Stimulated activated CD8-positive, alpha-beta memory T cell treated with anti-CD3 and anti-CD28 coated beads, Interleukin-7, amount 100 ng/mL, for 24 hours (primary cell): ENCODE data around the gene TRAF3IP1.
"Not testable (repeated sequence)": the region's sequence is repeated elsewhere in the genome, so short reads cannot be mapped to it uniquely, and the experiment has no call there.

ENCODE experiments used
- DNase-seq: peaks from one replicate; pipeline ENCODE4 v3.0.0-alpha.2; 2020; ENCODE audit warnings: low read depth

The TRAF3IP1 gene, protein sequence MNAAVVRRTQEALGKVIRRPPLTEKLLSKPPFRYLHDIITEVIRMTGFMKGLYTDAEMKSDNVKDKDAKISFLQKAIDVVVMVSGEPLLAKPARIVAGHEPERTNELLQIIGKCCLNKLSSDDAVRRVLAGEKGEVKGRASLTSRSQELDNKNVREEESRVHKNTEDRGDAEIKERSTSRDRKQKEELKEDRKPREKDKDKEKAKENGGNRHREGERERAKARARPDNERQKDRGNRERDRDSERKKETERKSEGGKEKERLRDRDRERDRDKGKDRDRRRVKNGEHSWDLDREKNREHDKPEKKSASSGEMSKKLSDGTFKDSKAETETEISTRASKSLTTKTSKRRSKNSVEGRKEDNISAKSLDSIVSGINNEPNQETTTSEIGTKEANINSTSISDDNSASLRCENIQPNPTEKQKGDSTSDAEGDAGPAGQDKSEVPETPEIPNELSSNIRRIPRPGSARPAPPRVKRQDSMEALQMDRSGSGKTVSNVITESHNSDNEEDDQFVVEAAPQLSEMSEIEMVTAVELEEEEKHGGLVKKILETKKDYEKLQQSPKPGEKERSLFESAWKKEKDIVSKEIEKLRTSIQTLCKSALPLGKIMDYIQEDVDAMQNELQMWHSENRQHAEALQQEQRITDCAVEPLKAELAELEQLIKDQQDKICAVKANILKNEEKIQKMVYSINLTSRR

DNA sequence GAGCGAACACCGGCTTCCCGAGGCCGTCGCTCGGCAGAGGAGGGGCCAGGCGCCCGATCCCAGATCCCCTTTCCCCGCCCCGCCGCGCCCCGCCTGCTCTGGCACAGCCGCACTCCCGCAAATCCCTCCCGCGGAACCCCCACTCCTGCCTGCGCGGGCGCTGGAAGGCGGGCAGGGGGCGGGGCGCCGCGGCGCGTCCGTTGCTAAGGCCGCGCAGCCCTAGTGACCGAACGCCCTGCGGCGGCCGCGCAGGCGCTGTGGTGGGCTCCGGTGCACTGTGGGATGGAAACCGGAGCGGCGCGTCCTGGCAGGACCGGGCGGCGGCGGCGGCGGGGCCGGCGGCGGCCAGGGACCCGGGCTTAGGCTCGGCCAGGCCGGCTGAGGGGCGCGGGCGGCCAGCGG lies at the start of gene TRAF3IP1:
TSS of gene TRAF3IP1 (plus strand) at position 273 of the 402 bp plus-strand sequence. CDS start 145 bp downstream, outside the sequence.
- peak; percentile 59 for DNase-seq

DNA sequence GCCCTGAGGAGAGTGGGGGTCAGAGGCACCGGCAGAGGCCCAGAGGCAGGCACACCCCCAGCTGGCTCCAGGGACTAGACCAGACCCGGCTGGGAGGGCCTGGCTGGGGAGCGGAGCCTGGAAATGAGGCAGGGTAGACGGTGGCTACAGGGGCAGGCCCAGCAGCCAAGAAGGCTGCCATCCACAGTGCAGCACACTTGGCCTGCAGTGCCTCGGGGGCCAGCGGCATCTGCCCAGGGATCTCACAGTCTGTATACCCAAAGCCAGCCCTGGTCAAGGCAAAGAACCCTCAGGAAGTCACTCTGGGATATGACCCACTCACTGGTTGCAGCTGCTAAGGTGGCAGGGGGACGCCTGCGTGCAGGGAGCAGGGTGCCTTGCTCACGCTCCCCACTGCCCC lies 49.7 kb upstream of the TRAF3IP1 start:
- no peak for DNase-seq

- no peak for DNase-seq
Observed at GRCh38 chr2:238271061-238271554, 49.2 kb upstream of the TRAF3IP1 start.

DNA sequence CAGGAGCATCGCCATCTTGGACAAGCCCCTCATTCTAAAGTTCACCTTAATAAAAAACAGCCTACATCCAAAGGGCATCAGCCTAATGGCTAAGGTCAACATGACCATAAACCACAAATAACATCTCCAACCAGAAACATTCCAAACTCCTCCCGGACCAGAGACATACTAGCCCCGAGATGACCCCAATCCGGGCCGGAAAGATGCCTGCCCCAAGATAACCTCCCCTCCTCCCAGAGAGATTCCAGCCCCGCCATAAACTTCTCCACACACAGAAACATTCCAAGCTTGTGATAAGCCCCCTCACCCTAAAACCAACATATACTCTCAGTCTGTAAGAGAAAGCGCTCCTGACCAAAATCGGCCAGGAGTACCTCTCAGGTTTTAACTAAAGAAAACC lies 48.6 kb upstream of the TRAF3IP1 start:
- not testable (repeated sequence) for DNase-seq

DNA sequence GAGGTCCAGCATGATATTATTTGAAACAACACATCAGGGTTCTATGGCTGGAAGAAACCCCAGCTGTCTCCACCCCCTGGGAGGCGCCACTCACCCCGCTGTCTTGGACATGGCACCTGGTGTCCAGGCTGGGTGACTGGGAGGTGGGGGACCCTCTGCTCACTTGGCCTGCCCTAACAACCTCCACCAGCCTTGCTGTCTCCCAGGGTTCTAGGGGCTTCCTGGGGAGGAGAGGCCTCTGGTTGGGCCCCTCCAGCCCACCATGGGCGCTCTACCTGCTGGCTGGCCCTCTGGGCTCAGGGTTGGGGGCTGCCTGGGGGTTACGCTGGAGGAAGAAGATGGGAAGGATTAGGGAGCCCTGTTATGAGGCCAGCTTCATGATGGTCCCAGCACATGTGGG lies 48.2 kb upstream of the TRAF3IP1 start:
- no peak for DNase-seq

- not testable (repeated sequence) for DNase-seq
Observed at GRCh38 chr2:238273433-238273832, 46.9 kb upstream of the TRAF3IP1 start.

DNA sequence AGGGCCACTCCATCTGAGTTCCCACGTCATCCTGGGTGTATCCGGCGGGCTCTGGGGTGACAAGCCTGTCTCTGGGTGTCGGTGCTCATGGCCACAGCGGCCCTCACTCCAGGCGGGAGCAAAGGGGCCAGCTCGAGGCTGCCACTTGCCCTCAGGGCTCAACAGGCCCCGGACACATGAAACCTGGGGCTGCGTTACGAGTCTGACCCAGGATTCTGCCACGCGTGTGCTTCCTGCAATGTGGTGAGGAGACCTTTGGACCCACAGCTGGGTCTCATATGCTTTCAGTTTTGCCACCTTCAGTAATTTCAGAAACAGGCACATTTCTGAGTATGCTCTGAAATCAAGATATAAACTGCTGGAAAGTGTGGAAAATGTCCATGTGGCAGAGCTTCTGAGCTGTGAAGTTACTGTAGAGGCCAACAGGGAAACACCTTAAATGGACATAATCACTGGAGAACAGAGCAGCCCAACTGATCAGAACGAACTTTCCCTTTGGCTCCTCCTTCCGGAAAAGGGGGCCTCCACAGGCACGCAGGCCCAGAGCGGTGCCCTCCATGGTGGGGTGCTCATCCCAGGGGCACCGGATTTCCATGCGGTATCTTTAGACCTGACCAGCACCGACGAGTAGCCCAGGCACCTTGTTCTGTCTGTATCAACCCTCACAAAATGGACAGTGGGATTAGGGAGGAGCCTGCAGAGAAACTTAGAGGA lies 46.0 kb upstream of the TRAF3IP1 start:
- no peak for DNase-seq

- DNase-seq, result no peak
Observed at GRCh38 chr2:238277695-238278094, 42.6 kb upstream of the TRAF3IP1 start.

- no peak for DNase-seq
Observed at GRCh38 chr2:238278626-238279323, 41.5 kb upstream of the TRAF3IP1 start.

- DNase-seq, result no peak
Observed at GRCh38 chr2:238279324-238279682, 41.0 kb upstream of the TRAF3IP1 start.

DNA sequence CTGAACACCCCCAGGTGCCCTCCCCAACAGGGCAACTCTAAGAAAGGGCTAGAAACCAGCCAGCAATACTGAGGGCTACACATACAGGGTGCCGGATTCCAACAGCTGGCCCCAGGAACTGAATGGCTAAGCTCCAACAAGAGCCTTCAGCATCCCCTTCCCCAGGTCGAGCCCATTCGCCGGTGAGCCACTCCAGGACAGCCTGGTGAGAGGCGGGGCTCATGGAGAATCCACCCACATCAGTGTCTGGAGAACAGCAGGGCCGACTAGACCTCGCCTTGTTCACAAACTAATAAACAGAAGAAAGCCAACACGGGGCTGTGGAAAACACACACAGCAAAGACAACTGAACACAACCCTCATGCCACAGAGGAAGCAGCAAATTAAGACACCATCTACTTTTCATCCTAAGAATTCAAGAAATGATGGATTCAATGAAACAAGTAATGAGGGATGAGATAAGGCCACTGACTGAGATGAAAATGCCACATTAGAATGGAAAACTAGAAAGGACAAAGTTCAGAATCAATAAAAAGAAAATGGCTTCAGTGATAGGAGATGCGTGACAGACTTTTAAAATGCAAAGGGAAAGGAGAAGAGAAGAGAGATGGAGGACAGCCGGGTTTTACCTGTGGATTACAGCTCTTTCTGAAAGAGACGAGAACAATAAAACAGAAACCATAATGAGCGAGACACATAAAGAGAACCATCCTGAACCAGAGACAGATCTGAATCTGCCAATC lies 40.1 kb upstream of the TRAF3IP1 start:
- DNase-seq, result no peak

DNA sequence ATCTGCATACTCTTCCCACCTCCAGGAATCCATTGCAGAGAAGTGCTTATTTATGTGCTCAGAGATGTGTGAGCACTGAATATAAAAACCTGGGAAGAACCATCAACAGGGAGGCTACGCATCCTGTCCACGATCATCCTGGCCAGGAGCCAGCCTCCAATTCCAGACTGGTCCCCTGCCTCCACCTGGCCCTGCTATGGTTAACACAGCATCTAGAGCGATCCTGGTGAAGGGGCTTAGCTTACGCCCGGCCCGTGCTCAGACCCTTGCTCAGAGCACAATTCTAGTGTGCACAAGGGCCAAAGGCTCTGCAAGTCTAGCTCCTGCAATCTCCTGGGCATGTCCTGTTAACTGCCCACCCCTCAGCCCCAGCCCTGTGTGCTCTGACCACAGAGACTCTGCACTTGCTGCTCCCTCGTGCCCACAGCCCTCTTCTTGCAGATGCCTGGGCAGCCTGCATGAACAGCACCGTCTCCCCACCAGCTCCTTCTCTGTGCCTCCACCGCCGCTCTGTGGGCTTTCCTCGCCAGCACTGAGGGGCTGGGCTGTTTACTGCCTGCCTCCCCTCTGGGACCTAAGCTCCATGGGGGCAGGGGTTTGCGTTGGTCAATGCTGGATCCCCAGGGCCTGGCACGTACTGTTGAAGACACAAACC lies 38.4 kb upstream of the TRAF3IP1 start:
- DNase-seq, result no peak

GRCh38 chr2:238282861-238283738 lies 37.2 kb upstream of the TRAF3IP1 start:
- no peak for DNase-seq

GRCh38 chr2:238284802-238285515 lies 35.4 kb upstream of the TRAF3IP1 start:
- no peak for DNase-seq

- no peak for DNase-seq
Observed at GRCh38 chr2:238285653-238286082, 34.6 kb upstream of the TRAF3IP1 start.

DNA sequence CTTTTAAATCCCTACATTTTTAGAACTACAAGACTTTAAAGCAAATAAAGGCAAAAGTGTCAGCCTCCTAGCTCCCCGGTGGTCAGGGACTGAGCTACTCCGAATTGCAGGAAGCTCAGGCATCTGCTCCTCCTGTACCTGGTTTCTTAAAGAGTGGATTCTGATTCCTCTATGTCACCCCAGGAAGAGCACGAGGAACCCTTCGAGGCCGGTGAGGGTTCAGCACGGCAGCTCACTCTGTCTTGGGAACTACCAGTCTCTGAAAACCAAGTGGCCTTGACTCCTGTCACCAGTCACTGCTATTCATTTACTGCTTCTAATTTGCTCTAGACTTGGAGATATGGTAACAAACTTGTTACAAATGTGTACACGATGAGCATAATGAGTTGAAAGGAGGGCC lies 34.2 kb upstream of the TRAF3IP1 start:
- no peak for DNase-seq

GRCh38 chr2:238286551-238286950 lies 33.8 kb upstream of the TRAF3IP1 start:
- DNase-seq, result no peak

DNA sequence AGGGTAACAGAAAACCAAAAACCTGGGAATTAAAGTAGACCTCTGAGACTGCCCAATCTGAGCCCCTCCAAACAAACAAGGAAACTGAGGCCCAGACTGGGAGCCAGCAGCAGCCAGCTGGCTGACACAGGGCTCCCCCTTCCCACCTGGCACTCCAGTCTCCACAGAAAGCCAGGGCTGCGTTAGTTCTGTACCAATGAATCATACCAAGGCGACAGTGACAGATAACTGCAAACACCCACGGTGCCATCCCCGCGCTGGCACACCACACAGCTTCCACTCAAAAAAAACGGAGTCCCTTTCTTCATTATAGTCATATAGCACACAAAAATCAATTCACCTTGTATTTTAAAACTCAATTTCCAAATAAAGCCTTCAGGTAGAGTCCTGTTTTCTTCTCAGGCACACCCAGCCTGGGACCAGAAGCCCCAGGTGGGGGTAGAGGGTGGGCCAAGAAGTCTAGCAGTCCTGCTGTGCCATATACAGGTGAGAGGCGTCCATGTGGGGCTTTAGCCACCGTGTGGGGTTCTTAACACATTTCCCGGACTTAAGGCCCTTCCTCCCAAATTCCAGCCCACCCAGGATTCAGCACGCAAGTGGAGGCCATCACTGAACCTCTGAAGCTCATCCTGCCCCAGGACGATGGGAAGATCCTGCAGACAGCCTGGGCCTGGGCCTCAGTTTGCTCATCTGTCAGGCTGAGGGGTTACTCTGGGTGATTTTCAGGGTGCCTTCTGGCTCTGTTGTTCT lies 33.2 kb upstream of the TRAF3IP1 start:
- DNase-seq, result no peak
